GM12878 (cell line): ENCODE data around the gene METTL2B. TPM values are rescaled to one million over a fixed set of nuclear protein-coding genes. Genes with fewer than 3 reads are reported as not detected.
A peak's percentile ranks its signal among the peaks of the same experiment; 100 is the strongest.

Source experiments
- BMI1 ChIP-seq: fragments of 450-650 bp; IDR thresholded peaks from 2 replicates; pipeline ENCODE4 v1.6.1; 2016; ENCODE audit warnings: mild to moderate bottlenecking, moderate library complexity, borderline replicate concordance
- SRF ChIP-seq, 2 experiments: IDR thresholded peaks; 2 replicates each; pipeline ENCODE4 v1.6.1; 2011; ENCODE audit warnings: low read depth in 2 of 2, low read length in 2 of 2, mild to moderate bottlenecking in 1 of 2, moderate library complexity in 1 of 2
- ZNF384 ChIP-seq: IDR thresholded peaks from 2 replicates; pipeline ENCODE4 v1.6.1; 2012; ENCODE audit warnings: low read depth, mild to moderate bottlenecking, low read length, improper control_type of control experiment, borderline replicate concordance
- polyA plus RNA-seq, 11 experiments: library from polyadenylated mRNA; depleted of rRNA in 4 of 11; unstranded in 6 of 11; stranded (reverse) in 5 of 11; fragments of >200 nt; fragmentation: Nextera tagmentation in 4 of 11; fragmentation: Illumina TruSeq in 1 of 11; extraction: Ambion mirVana in 4 of 11; extraction: Trizol in 1 of 11; gene quantifications; 1 replicate in 1 of 11; 2 replicates in 10 of 11; pipeline versions ENCODE4 v1.2.1 to v1.2.3, GENCODE V29; 2011 to 2016; ENCODE audit warnings: inconsistent platforms in 2 of 11, missing spikeins in 2 of 11, low read depth in 1 of 11
- total RNA-seq, 4 experiments: library from RNA; depleted of rRNA in 3 of 4; stranded (reverse); fragments of >200 nt in 3 of 4; fragmentation: Illumina TruSeq in 1 of 4; extraction: Trizol in 1 of 4; gene quantifications; 2 replicates each; pipeline versions ENCODE4 v1.2.1 to v1.2.3, GENCODE V29; 2013 to 2021
- TF ChIP-seq, protein P1 (sequence below): fragments of 450-650 bp; formaldehyde crosslinking; IDR thresholded peaks from 2 replicates; pipeline ENCODE4 v1.4.0; 2022; ENCODE audit warnings: mild to moderate bottlenecking, moderate library complexity
- TF ChIP-seq, protein P2 (sequence below): fragments of 450-650 bp; IDR thresholded peaks from 2 replicates; pipeline ENCODE4 v1.6.1; 2017; ENCODE audit warnings: mild to moderate bottlenecking, moderate library complexity
- TF ChIP-seq, protein P3 (sequence below): fragments of 450-650 bp; IDR thresholded peaks from 2 replicates; pipeline ENCODE4 v1.6.1; 2016; ENCODE audit warnings: mild to moderate bottlenecking
- TF ChIP-seq, protein P4 (sequence below): fragments of 450-650 bp; IDR thresholded peaks from 2 replicates; pipeline ENCODE4 v1.6.1; 2017; ENCODE audit warnings: mild to moderate bottlenecking

Gene METTL2B
- total and polyA plus RNA-seq, 10 of the 15 experiments (the other 5 are each of a cell fraction or from before 2014, with no cell fraction given), result 18.9 to 48.4 (median 37.3) TPM

DNA sequence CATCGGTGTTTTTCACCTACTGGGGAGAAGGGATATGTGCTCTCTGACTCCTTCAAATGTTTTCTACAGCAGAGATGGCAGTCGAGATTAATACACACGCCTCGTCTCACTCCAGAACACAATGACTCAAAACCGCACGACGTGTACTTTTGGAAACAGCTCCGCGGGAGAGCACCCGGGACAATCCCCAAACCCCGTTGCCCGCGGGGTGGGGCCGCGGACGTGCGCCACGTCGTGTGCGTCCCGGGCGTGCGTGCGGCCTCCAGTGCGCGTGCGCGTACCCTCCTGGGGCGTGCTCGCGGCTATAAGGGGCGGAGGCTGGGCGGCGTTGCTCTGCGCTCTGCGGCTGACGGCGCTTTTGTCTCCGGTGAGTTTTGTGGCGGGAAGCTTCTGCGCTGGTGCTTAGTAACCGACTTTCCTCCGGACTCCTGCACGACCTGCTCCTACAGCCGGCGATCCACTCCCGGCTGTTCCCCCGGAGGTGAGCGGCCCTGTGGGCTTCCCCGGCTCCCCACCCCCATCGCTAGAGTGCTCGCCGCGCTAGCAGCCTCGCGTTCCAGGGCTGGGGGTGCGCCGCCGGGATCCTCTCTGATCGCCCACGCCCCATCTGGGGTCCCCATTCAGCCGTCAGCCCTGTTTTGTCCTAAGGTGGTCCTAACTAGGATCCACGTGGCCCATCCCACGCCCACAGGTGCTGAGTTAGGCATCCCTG lies 20.8 kb upstream of the METTL2B start, which contains the start of gene HILPDA (continued):
- TF ChIP-seq, protein P1, sequence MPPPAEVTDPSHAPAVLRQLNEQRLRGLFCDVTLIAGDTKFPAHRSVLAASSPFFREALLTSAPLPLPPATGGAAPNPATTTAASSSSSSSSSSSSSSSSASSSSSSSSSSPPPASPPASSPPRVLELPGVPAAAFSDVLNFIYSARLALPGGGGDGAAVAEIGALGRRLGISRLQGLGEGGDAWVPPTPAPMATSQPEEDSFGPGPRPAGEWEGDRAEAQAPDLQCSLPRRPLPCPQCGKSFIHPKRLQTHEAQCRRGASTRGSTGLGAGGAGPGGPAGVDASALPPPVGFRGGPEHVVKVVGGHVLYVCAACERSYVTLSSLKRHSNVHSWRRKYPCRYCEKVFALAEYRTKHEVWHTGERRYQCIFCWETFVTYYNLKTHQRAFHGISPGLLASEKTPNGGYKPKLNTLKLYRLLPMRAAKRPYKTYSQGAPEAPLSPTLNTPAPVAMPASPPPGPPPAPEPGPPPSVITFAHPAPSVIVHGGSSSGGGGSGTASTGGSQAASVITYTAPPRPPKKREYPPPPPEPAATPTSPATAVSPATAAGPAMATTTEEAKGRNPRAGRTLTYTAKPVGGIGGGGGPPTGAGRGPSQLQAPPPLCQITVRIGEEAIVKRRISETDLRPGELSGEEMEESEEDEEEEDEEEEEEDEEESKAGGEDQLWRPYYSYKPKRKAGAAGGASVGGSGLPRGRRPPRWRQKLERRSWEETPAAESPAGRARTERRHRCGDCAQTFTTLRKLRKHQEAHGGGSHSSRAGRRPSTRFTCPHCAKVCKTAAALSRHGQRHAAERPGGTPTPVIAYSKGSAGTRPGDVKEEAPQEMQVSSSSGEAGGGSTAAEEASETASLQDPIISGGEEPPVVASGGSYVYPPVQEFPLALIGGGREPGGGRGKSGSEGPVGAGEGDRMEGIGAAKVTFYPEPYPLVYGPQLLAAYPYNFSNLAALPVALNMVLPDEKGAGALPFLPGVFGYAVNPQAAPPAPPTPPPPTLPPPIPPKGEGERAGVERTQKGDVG (CRISPR knock-in tag), result no peak
- no peak for TF ChIP-seq ZNF384
- no peak for TF ChIP-seq BMI1
- TF ChIP-seq, protein P2, sequence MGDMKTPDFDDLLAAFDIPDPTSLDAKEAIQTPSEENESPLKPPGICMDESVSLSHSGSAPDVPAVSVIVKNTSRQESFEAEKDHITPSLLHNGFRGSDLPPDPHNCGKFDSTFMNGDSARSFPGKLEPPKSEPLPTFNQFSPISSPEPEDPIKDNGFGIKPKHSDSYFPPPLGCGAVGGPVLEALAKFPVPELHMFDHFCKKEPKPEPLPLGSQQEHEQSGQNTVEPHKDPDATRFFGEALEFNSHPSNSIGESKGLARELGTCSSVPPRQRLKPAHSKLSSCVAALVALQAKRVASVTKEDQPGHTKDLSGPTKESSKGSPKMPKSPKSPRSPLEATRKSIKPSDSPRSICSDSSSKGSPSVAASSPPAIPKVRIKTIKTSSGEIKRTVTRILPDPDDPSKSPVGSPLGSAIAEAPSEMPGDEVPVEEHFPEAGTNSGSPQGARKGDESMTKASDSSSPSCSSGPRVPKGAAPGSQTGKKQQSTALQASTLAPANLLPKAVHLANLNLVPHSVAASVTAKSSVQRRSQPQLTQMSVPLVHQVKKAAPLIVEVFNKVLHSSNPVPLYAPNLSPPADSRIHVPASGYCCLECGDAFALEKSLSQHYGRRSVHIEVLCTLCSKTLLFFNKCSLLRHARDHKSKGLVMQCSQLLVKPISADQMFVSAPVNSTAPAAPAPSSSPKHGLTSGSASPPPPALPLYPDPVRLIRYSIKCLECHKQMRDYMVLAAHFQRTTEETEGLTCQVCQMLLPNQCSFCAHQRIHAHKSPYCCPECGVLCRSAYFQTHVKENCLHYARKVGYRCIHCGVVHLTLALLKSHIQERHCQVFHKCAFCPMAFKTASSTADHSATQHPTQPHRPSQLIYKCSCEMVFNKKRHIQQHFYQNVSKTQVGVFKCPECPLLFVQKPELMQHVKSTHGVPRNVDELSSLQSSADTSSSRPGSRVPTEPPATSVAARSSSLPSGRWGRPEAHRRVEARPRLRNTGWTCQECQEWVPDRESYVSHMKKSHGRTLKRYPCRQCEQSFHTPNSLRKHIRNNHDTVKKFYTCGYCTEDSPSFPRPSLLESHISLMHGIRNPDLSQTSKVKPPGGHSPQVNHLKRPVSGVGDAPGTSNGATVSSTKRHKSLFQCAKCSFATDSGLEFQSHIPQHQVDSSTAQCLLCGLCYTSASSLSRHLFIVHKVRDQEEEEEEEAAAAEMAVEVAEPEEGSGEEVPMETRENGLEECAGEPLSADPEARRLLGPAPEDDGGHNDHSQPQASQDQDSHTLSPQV, result peak; percentile 97
- TF ChIP-seq, protein P3, sequence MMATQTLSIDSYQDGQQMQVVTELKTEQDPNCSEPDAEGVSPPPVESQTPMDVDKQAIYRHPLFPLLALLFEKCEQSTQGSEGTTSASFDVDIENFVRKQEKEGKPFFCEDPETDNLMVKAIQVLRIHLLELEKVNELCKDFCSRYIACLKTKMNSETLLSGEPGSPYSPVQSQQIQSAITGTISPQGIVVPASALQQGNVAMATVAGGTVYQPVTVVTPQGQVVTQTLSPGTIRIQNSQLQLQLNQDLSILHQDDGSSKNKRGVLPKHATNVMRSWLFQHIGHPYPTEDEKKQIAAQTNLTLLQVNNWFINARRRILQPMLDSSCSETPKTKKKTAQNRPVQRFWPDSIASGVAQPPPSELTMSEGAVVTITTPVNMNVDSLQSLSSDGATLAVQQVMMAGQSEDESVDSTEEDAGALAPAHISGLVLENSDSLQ, result peak; percentile 51; the same call in 1 of the 2 replicates
- TF ChIP-seq, protein P4, sequence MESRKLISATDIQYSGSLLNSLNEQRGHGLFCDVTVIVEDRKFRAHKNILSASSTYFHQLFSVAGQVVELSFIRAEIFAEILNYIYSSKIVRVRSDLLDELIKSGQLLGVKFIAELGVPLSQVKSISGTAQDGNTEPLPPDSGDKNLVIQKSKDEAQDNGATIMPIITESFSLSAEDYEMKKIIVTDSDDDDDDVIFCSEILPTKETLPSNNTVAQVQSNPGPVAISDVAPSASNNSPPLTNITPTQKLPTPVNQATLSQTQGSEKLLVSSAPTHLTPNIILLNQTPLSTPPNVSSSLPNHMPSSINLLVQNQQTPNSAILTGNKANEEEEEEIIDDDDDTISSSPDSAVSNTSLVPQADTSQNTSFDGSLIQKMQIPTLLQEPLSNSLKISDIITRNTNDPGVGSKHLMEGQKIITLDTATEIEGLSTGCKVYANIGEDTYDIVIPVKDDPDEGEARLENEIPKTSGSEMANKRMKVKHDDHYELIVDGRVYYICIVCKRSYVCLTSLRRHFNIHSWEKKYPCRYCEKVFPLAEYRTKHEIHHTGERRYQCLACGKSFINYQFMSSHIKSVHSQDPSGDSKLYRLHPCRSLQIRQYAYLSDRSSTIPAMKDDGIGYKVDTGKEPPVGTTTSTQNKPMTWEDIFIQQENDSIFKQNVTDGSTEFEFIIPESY, result no peak
- TF ChIP-seq SRF (IDR thresholded peaks at IDR 0.05; ENCODE audit: low read depth in 2 of 2, low read length in 2 of 2), result peak in 1 of 2 experiments; percentile 48; a peak in 1 of 4 replicates
